Activated CD4-positive, alpha-beta memory T cell treated with anti-CD3 and anti-CD28 coated beads for 36 hours (primary cell): ENCODE measurements around the gene NADSYN1. TPM values are rescaled to one million over a fixed set of nuclear protein-coding genes. Genes with fewer than 3 reads are reported as not detected.

ENCODE experiments used
- CTCF ChIA-PET: fragments of 350-600 bp; sonication (Branson Sonifier 250); formaldehyde crosslinking; loops from one replicate; lab custom pipeline; 2021; ENCODE audit warnings: antibody characterized with exemption, inconsistent platforms; lab: Charles Lee
- POLR2A ChIA-PET: fragments of 350-600 bp; sonication (Branson Sonifier 250); formaldehyde crosslinking; loops from one replicate; lab custom pipeline; 2021; ENCODE audit warnings: antibody characterized with exemption; lab: Charles Lee
- DNase-seq: peaks from one replicate; pipeline ENCODE4 v3.0.0-alpha.2; 2020
- H3K27ac Mint-ChIP-seq: one replicate; pipeline ENCODE4 v1.8.0; 2021; ENCODE audit warnings: mixed read lengths
- H3K27me3 Mint-ChIP-seq: one replicate; pipeline ENCODE4 v1.8.0; 2021; ENCODE audit warnings: mixed read lengths
- H3K36me3 Mint-ChIP-seq: one replicate; pipeline ENCODE4 v1.8.0; 2021; ENCODE audit warnings: mixed read lengths
- H3K4me1 Mint-ChIP-seq: one replicate; pipeline ENCODE4 v1.8.0; 2021; ENCODE audit warnings: low read depth, mixed read lengths
- H3K4me3 Mint-ChIP-seq: one replicate; pipeline ENCODE4 v1.8.0; 2021; ENCODE audit warnings: mild to moderate bottlenecking, mixed read lengths
- H3K9me3 Mint-ChIP-seq: one replicate; pipeline ENCODE4 v1.8.0; 2021; ENCODE audit warnings: mixed read lengths
- intact Hi-C: fragments of 100-400 bp; cut with micrococcal nuclease; formaldehyde crosslinking; loops from one replicate; pipeline ENCODE4 v1.15.1; 2023
- total RNA-seq, 2 experiments: library from RNA; stranded (reverse); gene quantifications; one replicate each; pipeline ENCODE4 v1.2.3, GENCODE V29; 2021

The NADSYN1 gene
- total RNA-seq, 2 experiments from 2014 or later = 85.0 to 91.9 TPM

DNA sequence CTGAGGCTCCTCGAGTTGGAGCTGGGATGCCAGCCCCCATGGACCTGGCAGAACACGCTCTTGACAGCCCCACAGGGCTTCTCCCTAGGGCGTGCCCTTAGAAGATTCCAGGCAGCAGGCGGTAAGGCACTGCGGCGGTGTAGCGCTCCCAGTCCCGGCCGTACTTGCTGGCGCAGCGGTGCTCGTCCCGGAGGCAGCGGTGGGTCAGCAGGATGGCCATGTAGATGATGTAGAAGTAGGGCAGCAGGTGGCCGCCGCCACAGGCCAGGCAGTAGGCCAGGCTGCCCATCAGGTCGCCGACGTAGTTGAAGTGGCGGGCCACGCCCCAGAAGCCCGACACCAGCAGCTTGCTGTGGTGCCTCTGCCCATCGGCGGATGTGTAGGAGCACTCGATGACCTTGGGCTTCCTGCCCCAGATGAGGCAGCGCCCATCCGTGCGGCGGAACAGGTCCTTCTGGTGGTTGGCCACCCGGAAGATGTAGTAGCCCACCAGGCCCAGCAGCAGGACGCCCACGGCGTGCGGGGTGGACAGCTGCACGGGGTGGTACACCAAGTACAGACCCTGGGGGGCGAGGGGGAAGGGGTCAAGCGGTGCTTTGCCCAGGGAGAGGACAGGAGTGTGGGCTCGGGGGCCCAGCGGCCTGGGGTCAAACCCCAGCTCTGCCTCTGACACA is 17.6 kb upstream of the NADSYN1 start:
- Mint-ChIP-seq H3K27me3 (no peaks in the 10 kb centered on the region), H3K36me3 (peaks cover 30% of the 10 kb centered on the region), H3K4me3 (no peak overlapping the region), H3K9me3 (no peaks in the 10 kb centered on the region), H3K27ac (no peak overlapping the region), H3K4me1 (no peaks in the 10 kb centered on the region)
- intact Hi-C loops = no loop called here
- CTCF ChIA-PET = no interaction called here
- POLR2A ChIA-PET = no interaction called here
- DNase-seq = no peak

DNA sequence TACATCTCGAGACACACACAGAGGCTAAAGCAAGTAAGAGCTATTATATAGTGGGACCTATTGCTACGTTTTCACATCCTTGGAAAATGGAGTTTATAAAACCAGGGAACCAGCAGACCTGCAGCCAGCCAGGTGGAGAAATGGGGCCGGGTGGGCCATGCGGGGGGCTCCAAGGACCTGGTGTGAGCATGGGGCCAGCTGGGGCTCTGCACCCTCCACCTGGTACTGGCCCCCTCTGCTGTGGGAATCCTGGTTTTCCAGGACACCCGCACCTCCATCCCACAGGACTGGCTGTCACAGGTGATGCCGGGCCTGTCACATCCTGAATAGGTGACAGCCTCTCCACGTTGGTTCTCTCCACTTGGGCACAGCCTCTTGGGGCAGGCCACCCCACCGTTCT is 16.1 kb upstream of the NADSYN1 start:
- intact Hi-C loops = no loop called here
- Mint-ChIP-seq H3K9me3 (no peaks in the 10 kb centered on the region), H3K27ac (no peak overlapping the region), H3K27me3 (no peaks in the 10 kb centered on the region), H3K4me3 (no peak overlapping the region), H3K36me3 (peaks cover 39% of the 10 kb centered on the region), H3K4me1 (no peaks in the 10 kb centered on the region)
- POLR2A ChIA-PET = no interaction called here
- CTCF ChIA-PET = no interaction called here
- DNase-seq = no peak

DNA sequence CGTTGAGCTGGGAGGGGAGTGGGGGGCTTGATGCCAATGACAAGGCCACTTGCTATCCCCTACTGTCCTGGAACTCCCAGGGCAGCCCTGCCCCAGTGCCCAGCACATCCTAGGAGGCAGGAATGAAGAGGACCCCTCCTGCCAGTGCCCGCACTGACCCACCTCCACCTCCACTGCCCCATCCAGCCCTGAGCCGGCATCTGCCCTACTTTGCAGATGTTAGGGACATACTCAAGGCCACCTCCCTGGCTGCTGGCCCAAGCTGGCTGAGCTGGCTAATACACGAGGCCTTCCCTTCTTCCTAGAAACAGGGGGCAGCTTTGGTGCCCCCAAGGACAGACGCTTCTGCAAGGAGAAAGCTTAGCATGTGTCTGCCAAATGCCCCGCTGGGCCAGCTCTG is 15.6 kb upstream of the NADSYN1 start:
- POLR2A ChIA-PET = no interaction called here
- Mint-ChIP-seq H3K9me3 (no peaks in the 10 kb centered on the region), H3K4me3 (no peak overlapping the region), H3K27me3 (no peaks in the 10 kb centered on the region), H3K27ac (no peak overlapping the region), H3K4me1 (no peaks in the 10 kb centered on the region), H3K36me3 (peaks cover 42% of the 10 kb centered on the region)
- CTCF ChIA-PET = no interaction called here
- intact Hi-C loops = no loop called here
- no peak for DNase-seq

GRCh38 chr11:71437879-71438278 is 15.1 kb upstream of the NADSYN1 start:
- Mint-ChIP-seq H3K36me3 (peaks cover 46% of the 10 kb centered on the region), H3K27ac (no peak overlapping the region), H3K4me3 (no peak overlapping the region), H3K9me3 (no peaks in the 10 kb centered on the region), H3K27me3 (no peaks in the 10 kb centered on the region), H3K4me1 (no peaks in the 10 kb centered on the region)
- ChIA-PET POLR2A (no interaction called here), CTCF (no interaction called here)
- no peak for DNase-seq
- intact Hi-C loops = no loop called here

DNA sequence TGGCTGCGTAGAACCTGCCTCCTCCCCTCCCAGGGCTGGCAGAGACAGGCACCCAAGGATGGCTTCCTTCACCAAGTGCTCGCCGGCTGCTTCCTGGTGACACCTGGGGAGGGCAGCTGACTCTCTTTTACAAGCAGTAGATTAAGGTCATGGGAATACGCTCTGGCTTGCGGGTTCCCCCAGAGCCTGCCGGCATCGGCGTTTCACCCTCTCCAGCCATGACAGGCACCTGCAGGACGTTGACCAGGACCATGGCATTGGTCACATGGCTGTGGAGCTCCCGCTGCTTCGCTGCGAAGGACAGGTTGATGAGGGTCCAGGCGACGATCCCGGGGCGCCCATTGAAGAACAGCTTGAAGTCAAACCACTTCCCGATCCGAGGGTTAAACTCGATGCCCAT is 14.4 kb upstream of the NADSYN1 start:
- Mint-ChIP-seq H3K27me3 (no peaks in the 10 kb centered on the region), H3K9me3 (no peaks in the 10 kb centered on the region), H3K4me1 (no peaks in the 10 kb centered on the region), H3K27ac (no peak overlapping the region), H3K4me3 (no peak overlapping the region), H3K36me3 (peaks cover 54% of the 10 kb centered on the region)
- no peak for DNase-seq
- CTCF ChIA-PET = no interaction called here
- POLR2A ChIA-PET = no interaction called here
- intact Hi-C loops = no loop called here

DNA sequence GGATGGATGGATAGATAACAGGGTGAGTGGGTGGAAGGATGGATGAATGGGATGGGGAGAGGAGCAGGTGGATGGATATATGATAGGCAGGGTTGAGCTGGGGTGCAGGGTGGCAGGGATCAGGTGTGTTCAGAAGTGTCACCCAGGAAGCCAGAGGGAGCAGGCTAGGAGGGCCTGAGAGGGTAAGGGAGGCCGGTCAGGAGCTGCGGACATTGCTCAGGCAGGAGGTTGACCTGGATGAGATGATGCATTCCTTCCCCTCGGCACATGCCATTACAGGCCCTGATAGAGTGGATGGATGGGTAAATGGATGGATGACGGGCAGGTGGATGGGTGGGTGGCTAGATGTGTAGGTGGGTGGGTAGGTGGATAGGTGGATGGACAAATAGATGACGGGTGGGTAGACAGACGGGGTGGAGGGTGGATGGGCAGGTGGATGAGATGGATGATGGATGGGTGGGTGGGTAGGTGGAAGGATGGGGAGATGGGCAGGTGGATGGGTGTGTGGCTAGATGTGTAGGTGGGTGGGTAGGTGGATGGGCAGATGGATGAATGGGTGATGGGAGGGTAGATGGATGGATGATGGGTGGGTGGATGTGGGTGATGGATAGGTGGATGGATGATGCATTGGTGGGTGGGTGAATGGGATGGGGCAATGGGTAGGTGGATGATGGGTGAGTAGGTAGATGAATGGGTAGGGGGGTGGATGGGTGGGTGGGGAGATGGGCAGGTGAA is 12.8 kb upstream of the NADSYN1 start:
- H3K27me3 Mint-ChIP-seq = no peaks in the 10 kb centered on the region
- CTCF ChIA-PET = interaction anchor here (1.0 kb wide), 1 partner anchor 11 kb away, joined by 3 read pairs; no protein-coding TSS in a partner anchor
- H3K4me3 Mint-ChIP-seq = no peak overlapping the region

DNA sequence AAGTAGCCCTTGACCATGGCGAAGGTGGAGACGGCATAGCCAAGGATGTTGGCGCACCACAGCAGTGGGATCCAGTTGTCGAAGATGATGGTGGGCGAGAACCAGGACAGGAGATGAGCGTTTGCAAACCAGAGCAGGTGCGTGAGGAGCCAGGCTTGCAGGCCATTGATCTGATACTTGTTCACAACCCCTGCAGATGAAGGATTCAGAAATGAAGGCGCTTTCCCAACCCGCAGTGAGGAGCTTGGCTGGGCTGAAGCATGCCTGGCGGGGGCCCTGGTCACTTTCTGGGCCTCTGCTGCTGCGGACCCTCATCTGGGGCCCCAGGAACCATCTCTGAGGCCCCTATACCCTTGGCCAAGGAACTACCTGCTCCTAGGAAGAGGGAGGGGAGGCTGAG is 11.8 kb upstream of the NADSYN1 start:
- Mint-ChIP-seq H3K9me3 (peaks cover 2% of the 10 kb centered on the region), H3K36me3 (peaks cover 63% of the 10 kb centered on the region), H3K27ac (no peak overlapping the region), H3K4me1 (peaks cover 3% of the 10 kb centered on the region), H3K4me3 (no peak overlapping the region), H3K27me3 (no peaks in the 10 kb centered on the region)
- DNase-seq = no peak
- intact Hi-C loops = loop anchor here (10.0 kb wide), 1 partner anchor 104 kb away; the partner anchor contains the start of gene KRTAP5-9
- POLR2A ChIA-PET = no interaction called here
- CTCF ChIA-PET = no interaction called here

More for the DNA sequence above, 12.8 kb upstream of the NADSYN1 start:
- Mint-ChIP-seq H3K4me1 (no peaks in the 10 kb centered on the region), H3K27ac (no peak overlapping the region), H3K9me3 (no peaks in the 10 kb centered on the region), H3K36me3 (peaks cover 56% of the 10 kb centered on the region)
- intact Hi-C loops = loop anchor here (10.0 kb wide), 1 partner anchor 105 kb away; the partner anchor contains the start of gene KRTAP5-9
- POLR2A ChIA-PET = no interaction called here
- DNase-seq = no peak

- no peak for DNase-seq
- peaks cover 5% of the 10 kb centered on the region for H3K9me3 Mint-ChIP-seq
- H3K27ac Mint-ChIP-seq = no peak overlapping the region
- intact Hi-C loops = loop anchor here (10.0 kb wide), 1 partner anchor 103 kb away; the partner anchor contains the start of gene KRTAP5-9
- H3K27me3 Mint-ChIP-seq = no peaks in the 10 kb centered on the region
- H3K4me3 Mint-ChIP-seq = no peak overlapping the region
- POLR2A ChIA-PET = no interaction called here
- CTCF ChIA-PET = no interaction called here
- peaks cover 69% of the 10 kb centered on the region for H3K36me3 Mint-ChIP-seq
- peaks cover 11% of the 10 kb centered on the region for H3K4me1 Mint-ChIP-seq
Measured at GRCh38 chr11:71442123-71442522, 10.9 kb upstream of the NADSYN1 start.

GRCh38 chr11:71442880-71443279 is 10.1 kb upstream of the NADSYN1 start:
- POLR2A ChIA-PET = no interaction called here
- intact Hi-C loops = loop anchor here (10.0 kb wide), 1 partner anchor 102 kb away; the partner anchor contains the start of gene KRTAP5-9

GRCh38 chr11:71443736-71444445 is 9.1 kb upstream of the NADSYN1 start:
- ChIA-PET POLR2A (interaction anchor here (1.0 kb wide), 1 partner anchor 10 kb away, joined by 3 read pairs; no protein-coding TSS in a partner anchor), CTCF (no interaction called here)
- Mint-ChIP-seq H3K9me3 (peaks cover 5% of the 10 kb centered on the region), H3K27me3 (no peaks in the 10 kb centered on the region), H3K4me1 (peaks cover 18% of the 10 kb centered on the region), H3K4me3 (no peak overlapping the region), H3K27ac (no peak overlapping the region), H3K36me3 (peaks cover 73% of the 10 kb centered on the region)
- DNase-seq = no peak
- intact Hi-C loops = loop anchor here (10.0 kb wide), 1 partner anchor 101 kb away; the partner anchor contains the start of gene KRTAP5-9

More at GRCh38 chr11:71442880-71443279, 10.1 kb upstream of the NADSYN1 start:
- no peak for DNase-seq
- Mint-ChIP-seq H3K27ac (no peak overlapping the region), H3K27me3 (no peaks in the 10 kb centered on the region), H3K36me3 (peaks cover 75% of the 10 kb centered on the region), H3K4me1 (peaks cover 18% of the 10 kb centered on the region), H3K4me3 (no peak overlapping the region), H3K9me3 (peaks cover 5% of the 10 kb centered on the region)
- CTCF ChIA-PET = no interaction called here

- CTCF ChIA-PET = no interaction called here
- no peak overlapping the region for H3K27ac Mint-ChIP-seq
- no peak overlapping the region for H3K4me3 Mint-ChIP-seq
- peaks cover 25% of the 10 kb centered on the region for H3K4me1 Mint-ChIP-seq
- no peaks in the 10 kb centered on the region for H3K27me3 Mint-ChIP-seq
- POLR2A ChIA-PET = no interaction called here
- intact Hi-C loops = loop anchor here (10.0 kb wide), 1 partner anchor 100 kb away; the partner anchor contains the start of gene KRTAP5-9
- H3K36me3 Mint-ChIP-seq = peaks cover 67% of the 10 kb centered on the region
- H3K9me3 Mint-ChIP-seq = peaks cover 5% of the 10 kb centered on the region
- DNase-seq = no peak
Measured at GRCh38 chr11:71444811-71445210, 8.2 kb upstream of the NADSYN1 start.

GRCh38 chr11:71446150-71446549 is 6.9 kb upstream of the NADSYN1 start:
- H3K4me1 Mint-ChIP-seq = peaks cover 37% of the 10 kb centered on the region
- intact Hi-C loops = loop anchor here (10.0 kb wide), 1 partner anchor 99 kb away; the partner anchor contains the start of gene KRTAP5-9
- H3K27me3 Mint-ChIP-seq = no peaks in the 10 kb centered on the region
- peaks cover 60% of the 10 kb centered on the region for H3K36me3 Mint-ChIP-seq
- POLR2A ChIA-PET = no interaction called here
- DNase-seq = no peak
- H3K4me3 Mint-ChIP-seq = peak overlapping the region; percentile 26
- H3K27ac Mint-ChIP-seq = no peak overlapping the region
- CTCF ChIA-PET = no interaction called here
- peaks cover 5% of the 10 kb centered on the region for H3K9me3 Mint-ChIP-seq
